Measurements from ENCODE around the gene CDCA4. TPM values are rescaled to one million over a fixed set of nuclear protein-coding genes. Genes with fewer than 3 reads are reported as not detected.

The CDCA4 gene
- total and polyA plus RNA-seq, 10 of the 15 experiments (the other 5 are each of a cell fraction or from before 2014, with no cell fraction given): 10.4 to 64.0 (median 52.1) TPM

DNA sequence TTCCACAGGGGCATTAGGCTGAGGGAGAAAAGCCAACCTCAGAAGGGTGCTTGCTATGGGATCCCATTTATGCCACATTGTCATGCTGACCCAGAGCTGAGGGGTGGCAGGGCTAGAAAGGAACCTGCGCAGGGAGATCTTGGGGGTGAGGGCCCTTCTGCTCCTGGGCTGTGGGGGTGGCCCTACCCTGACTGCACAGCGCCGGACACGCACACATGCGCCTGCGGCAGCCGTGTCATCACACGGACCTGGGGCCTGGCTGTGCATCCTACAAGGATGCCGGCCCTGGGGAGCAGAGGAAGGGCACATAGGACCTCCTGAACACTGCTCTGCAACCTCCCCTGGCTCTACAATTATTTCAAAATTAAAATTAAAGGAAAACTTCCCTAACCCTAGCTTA is 6.9 kb downstream of the CDCA4 start:
- no peaks in the 10 kb centered on the region for H3K27me3 ChIP-seq (replicated peaks in 1 of 2; ENCODE audit: control insufficient read depth in 2 of 2, insufficient read depth in 2 of 2, low read length in 1 of 2)
- intact Hi-C loops (cut with micrococcal nuclease; ENCODE audit: unreplicated experiment): no loop called here
- no peak overlapping the region for H2AFZ ChIP-seq (ENCODE audit: control insufficient read depth, low read depth, low read length)
- peaks cover 31 to 35% of the 10 kb centered on the region in 2 experiments for H3K36me3 ChIP-seq (ENCODE audit: control insufficient read depth in 2 of 2, insufficient read depth in 2 of 2, low read length in 1 of 2)
- H3K79me2 ChIP-seq (ENCODE audit: control insufficient read depth, insufficient read depth, low read length): peaks cover 96% of the 10 kb centered on the region
- ChIA-PET RAD21 (ENCODE audit: unreplicated experiment) (interaction anchor here (1.2 kb wide), 1 partner anchor 28 kb away, joined by 4 read pairs; the partner anchor contains the start of gene CLBA1), SMC1A (ENCODE audit: uncharacterized antibody, unreplicated experiment) (interaction anchor here (1.2 kb wide), 1 partner anchor 12 kb away, joined by 3 read pairs; no protein-coding TSS in a partner anchor), CTCF (interaction anchor here (3.5 kb wide), 1 partner anchor 30 kb away, joined by 15 read pairs; no protein-coding TSS in a partner anchor), POLR2A (no interaction called here)
- DNase-seq (ENCODE audit: low read depth, low spot score) (no peak), ATAC-seq (no peak), FAIRE-seq (no peak)
- BruUV-seq (replicated peaks): no TSS peak
- H3K4me2 ChIP-seq (ENCODE audit: control insufficient read depth, insufficient read depth): peak overlapping the region; percentile 75
- no peaks in the 10 kb centered on the region for H3K9me3 ChIP-seq (replicated peaks; ENCODE audit: control insufficient read depth, insufficient read depth, low read length)
- H3K9ac ChIP-seq (ENCODE audit: control insufficient read depth, insufficient read depth, low read length): peak overlapping the region; percentile 27; the same call in 1 of the 2 replicates
- in situ Hi-C loops (cut with MboI): no loop called here
- no peaks in the 10 kb centered on the region; the same call in none of the 2 replicates for H4K20me1 ChIP-seq (ENCODE audit: control insufficient read depth, insufficient read depth)
- WGBS (ENCODE audit: insufficient coverage, insufficient replicate concordance, low lambda C conversion rate, missing lambda C conversion rate): 39% methylated on average over 9 of the region's 9 CpGs
- 0 out of 2 replicates have a peak overlapping the region, but pooled peaks have one; percentile 3 for H3K4me3 ChIP-seq
- no peak overlapping the region for H3K27ac ChIP-seq (ENCODE audit: control insufficient read depth, insufficient read depth)
- no peak for TF ChIP-seq BACH1 (IDR thresholded peaks at IDR 0.05; ENCODE audit: borderline replicate concordance)
- no peak for TF ChIP-seq SREBF2 (IDR thresholded peaks at IDR 0.05; ENCODE audit: low read length)
- peak; percentile 34; the same call in 1 of the 2 replicates for TF ChIP-seq POLR2A (IDR thresholded peaks at IDR 0.05; ENCODE audit: low read depth, low read length)
- peaks cover 21% of the 10 kb centered on the region for H3K4me1 ChIP-seq (ENCODE audit: control insufficient read depth, insufficient read depth, low read length)

DNA sequence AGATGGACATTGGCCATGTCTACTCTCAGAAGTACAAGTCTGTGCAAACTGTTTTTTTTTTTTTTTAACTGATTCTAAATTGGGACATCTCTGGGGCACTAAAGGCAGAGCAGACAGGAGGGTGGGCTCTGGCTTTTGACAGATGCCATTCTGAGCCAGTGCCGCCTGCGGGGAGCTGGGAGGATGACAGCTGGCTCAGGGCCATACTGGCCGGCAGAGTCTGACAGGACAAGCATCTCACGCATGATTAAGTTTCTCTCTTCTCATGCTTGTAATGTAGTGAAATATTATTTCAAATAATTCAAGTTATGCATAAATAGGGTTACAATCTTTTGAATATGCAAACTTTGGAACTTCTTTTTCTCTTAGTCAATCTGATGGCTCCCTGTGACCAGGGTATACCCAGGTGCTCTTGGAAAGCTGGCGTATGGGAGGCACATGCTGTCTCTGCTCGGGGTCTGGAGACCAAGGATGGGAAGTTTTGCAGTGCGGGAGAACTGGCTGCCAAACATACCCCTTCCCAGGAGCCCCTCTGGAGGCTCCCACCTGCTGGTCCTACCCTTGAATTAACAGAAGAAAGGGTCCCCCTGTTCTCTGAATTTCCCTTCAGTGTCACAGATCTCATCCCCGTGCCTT is 7.6 kb downstream of the CDCA4 start:
- Histone ChIP-seq H3K79me2 (ENCODE audit: control insufficient read depth, insufficient read depth, low read length) (peaks cover 89% of the 10 kb centered on the region), H2AFZ (ENCODE audit: control insufficient read depth, low read depth, low read length) (no peak overlapping the region), H3K4me1 (ENCODE audit: control insufficient read depth, insufficient read depth, low read length) (peaks cover 20% of the 10 kb centered on the region), H3K9ac (ENCODE audit: control insufficient read depth, insufficient read depth, low read length) (peak overlapping the region; percentile 27; the same call in 1 of the 2 replicates), H3K9me3 (replicated peaks; ENCODE audit: control insufficient read depth, insufficient read depth, low read length) (no peaks in the 10 kb centered on the region), H3K4me2 (ENCODE audit: control insufficient read depth, insufficient read depth) (no peak overlapping the region), H3K36me3 (ENCODE audit: control insufficient read depth in 2 of 2, insufficient read depth in 2 of 2, low read length in 1 of 2) (peaks cover 32 to 35% of the 10 kb centered on the region in 2 experiments), H3K27ac (ENCODE audit: control insufficient read depth, insufficient read depth) (no peak overlapping the region), H4K20me1 (ENCODE audit: control insufficient read depth, insufficient read depth) (no peaks in the 10 kb centered on the region; the same call in none of the 2 replicates), H3K4me3 (0 out of 2 replicates have a peak overlapping the region, but pooled peaks have one; percentile 3), H3K27me3 (replicated peaks in 1 of 2; ENCODE audit: control insufficient read depth in 2 of 2, insufficient read depth in 2 of 2, low read length in 1 of 2) (no peaks in the 10 kb centered on the region)
- WGBS (ENCODE audit: insufficient coverage, insufficient replicate concordance, low lambda C conversion rate, missing lambda C conversion rate): 33% methylated on average over 8 of the region's 8 CpGs
- FAIRE-seq (no peak), DNase-seq (ENCODE audit: low read depth, low spot score) (no peak), ATAC-seq (peak; percentile 67)
- ChIA-PET RAD21 (ENCODE audit: unreplicated experiment) (interaction anchor here (1.2 kb wide), 1 partner anchor 28 kb away, joined by 4 read pairs; the partner anchor contains the start of gene CLBA1), SMC1A (ENCODE audit: uncharacterized antibody, unreplicated experiment) (interaction anchor here (1.2 kb wide), 1 partner anchor 13 kb away, joined by 3 read pairs; no protein-coding TSS in a partner anchor), POLR2A (interaction anchor here (0.7 kb wide), 1 partner anchor 47 kb away, joined by 3 read pairs; no protein-coding TSS in a partner anchor), CTCF (interaction anchor here (0.7 to 3.5 kb wide), 3 partner anchors 23 to 31 kb away, joined by 3 to 15 read pairs (median 5); no protein-coding TSS in a partner anchor)
- BruUV-seq (replicated peaks): no TSS peak
- in situ Hi-C loops (cut with MboI): no loop called here
- intact Hi-C loops (cut with micrococcal nuclease; ENCODE audit: unreplicated experiment): no loop called here
- TF ChIP-seq PBX3 (IDR thresholded peaks at IDR 0.05; ENCODE audit: insufficient replicate concordance, low read depth, low read length) (peak; percentile 37), PML (IDR thresholded peaks at IDR 0.05; ENCODE audit: low read length) (no peak), HSF1 (IDR thresholded peaks at IDR 0.05; ENCODE audit: low read depth, low read length) (no peak), ZNF217 (IDR thresholded peaks at IDR 0.05) (no peak), RCOR1 (conservative IDR thresholded peaks at IDR 0.05; ENCODE audit: low read depth, low read length) (no peak)
- TF ChIP-seq, protein P1, sequence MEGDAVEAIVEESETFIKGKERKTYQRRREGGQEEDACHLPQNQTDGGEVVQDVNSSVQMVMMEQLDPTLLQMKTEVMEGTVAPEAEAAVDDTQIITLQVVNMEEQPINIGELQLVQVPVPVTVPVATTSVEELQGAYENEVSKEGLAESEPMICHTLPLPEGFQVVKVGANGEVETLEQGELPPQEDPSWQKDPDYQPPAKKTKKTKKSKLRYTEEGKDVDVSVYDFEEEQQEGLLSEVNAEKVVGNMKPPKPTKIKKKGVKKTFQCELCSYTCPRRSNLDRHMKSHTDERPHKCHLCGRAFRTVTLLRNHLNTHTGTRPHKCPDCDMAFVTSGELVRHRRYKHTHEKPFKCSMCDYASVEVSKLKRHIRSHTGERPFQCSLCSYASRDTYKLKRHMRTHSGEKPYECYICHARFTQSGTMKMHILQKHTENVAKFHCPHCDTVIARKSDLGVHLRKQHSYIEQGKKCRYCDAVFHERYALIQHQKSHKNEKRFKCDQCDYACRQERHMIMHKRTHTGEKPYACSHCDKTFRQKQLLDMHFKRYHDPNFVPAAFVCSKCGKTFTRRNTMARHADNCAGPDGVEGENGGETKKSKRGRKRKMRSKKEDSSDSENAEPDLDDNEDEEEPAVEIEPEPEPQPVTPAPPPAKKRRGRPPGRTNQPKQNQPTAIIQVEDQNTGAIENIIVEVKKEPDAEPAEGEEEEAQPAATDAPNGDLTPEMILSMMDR (IDR thresholded peaks at IDR 0.05 in 2 of 3, conservative IDR thresholded peaks at IDR 0.05 in 1 of 3; ENCODE audit: control insufficient read depth in 2 of 3, extremely low read depth in 1 of 3, insufficient read depth in 1 of 3, low read depth in 3 of 3, low read length in 3 of 3): peak in 1 of 3 experiments; percentile 14; a peak in 1 of 6 replicates

All from GM12878 (cell line).